Prostate gland (tissue), 2 donors: Measurements from ENCODE around the gene PRKG1. TPM values are rescaled to one million over a fixed set of nuclear protein-coding genes. Genes with fewer than 3 reads are reported as not detected.

Experiments used
- DNase-seq: peaks from one replicate; pipeline ENCODE4 v3.0.0-alpha.2; 2019; ENCODE audit warnings: low spot score
- H3K27ac ChIP-seq, 2 donors: fragments of 200-600 bp; sonication (generic); 2 replicates each; pipeline ENCODE4 v1.5.1; 2017 to 2019
- H3K27me3 ChIP-seq: fragments of 200-600 bp; sonication (generic); replicated peaks from 2 replicates; pipeline ENCODE4 v1.5.1; 2019; ENCODE audit not compliant: insufficient read depth
- H3K36me3 ChIP-seq, 2 donors: fragments of 200-600 bp; sonication (generic); 1 replicate in 1 of 2; 2 replicates in 1 of 2; pipeline versions ENCODE4 v1.5.1 to v1.8.1; 2017 to 2019
- H3K4me1 ChIP-seq: fragments of 200-600 bp; sonication (generic); replicated peaks from 2 replicates; pipeline ENCODE4 v1.5.1; 2019
- H3K4me3 ChIP-seq, 2 donors: fragments of 200-600 bp; sonication (generic); 2 replicates each; pipeline ENCODE4 v1.5.1; 2017 to 2019
- H3K9me3 ChIP-seq: fragments of 200-600 bp; sonication (generic); 2 replicates; pipeline ENCODE4 v1.5.1; 2017
- POLR2A ChIP-seq: fragments of 450-650 bp; IDR thresholded peaks from one replicate; pipeline ENCODE4 v1.6.1; 2016; ENCODE audit warnings: antibody characterized with exemption, mild to moderate bottlenecking
- POLR2AphosphoS5 ChIP-seq: sonication (generic); formaldehyde crosslinking; IDR thresholded peaks from one replicate; pipeline ENCODE4 v1.6.1; 2017; ENCODE audit warnings: antibody characterized with exemption
- WGBS: methylation state at CpG from one replicate; pipeline ENCODE4 v1.1.5; 2018; 5-methylcytosine and 5-hydroxymethylcytosine counted together
- intact Hi-C: fragments of 100-400 bp; cut with DNase I; formaldehyde crosslinking; loops from one replicate; pipeline ENCODE4 v1.14.2; 2022
- total RNA-seq, 2 donors: library from RNA; depleted of rRNA; stranded (reverse); fragments of >200 nt; gene quantifications; one replicate each; pipeline ENCODE4 v1.1.0, GENCODE V29; 2016
- TF ChIP-seq, protein P1 (sequence below), 4 experiments: fragments of 200-600 bp in 2 of 4; fragments of 450-650 bp in 2 of 4; sonication (generic) in 2 of 4; IDR thresholded peaks; 1 replicate in 3 of 4; 2 replicates in 1 of 4; pipeline ENCODE4 v1.5.1; 2016 to 2019; ENCODE audit warnings: antibody characterized with exemption in 4 of 4, mild to moderate bottlenecking in 2 of 4, moderate library complexity in 2 of 4

The PRKG1 gene
- total RNA-seq, 2 donors from 2014 or later, result 2.7 to 9.0 TPM

GRCh38 chr10:52261362-52261761 is 1187.1 kb downstream of the PRKG1 start:
- TF ChIP-seq POLR2A (no peak), POLR2AphosphoS5 (no peak)
- TF ChIP-seq, protein P1, sequence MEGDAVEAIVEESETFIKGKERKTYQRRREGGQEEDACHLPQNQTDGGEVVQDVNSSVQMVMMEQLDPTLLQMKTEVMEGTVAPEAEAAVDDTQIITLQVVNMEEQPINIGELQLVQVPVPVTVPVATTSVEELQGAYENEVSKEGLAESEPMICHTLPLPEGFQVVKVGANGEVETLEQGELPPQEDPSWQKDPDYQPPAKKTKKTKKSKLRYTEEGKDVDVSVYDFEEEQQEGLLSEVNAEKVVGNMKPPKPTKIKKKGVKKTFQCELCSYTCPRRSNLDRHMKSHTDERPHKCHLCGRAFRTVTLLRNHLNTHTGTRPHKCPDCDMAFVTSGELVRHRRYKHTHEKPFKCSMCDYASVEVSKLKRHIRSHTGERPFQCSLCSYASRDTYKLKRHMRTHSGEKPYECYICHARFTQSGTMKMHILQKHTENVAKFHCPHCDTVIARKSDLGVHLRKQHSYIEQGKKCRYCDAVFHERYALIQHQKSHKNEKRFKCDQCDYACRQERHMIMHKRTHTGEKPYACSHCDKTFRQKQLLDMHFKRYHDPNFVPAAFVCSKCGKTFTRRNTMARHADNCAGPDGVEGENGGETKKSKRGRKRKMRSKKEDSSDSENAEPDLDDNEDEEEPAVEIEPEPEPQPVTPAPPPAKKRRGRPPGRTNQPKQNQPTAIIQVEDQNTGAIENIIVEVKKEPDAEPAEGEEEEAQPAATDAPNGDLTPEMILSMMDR (IDR thresholded peaks at IDR 0.05), result no peak
- H3K27me3 ChIP-seq, result no peaks in the 10 kb centered on the region
- H3K9me3 ChIP-seq, result no peaks in the 10 kb centered on the region
- H3K36me3 ChIP-seq, result no peaks in the 10 kb centered on the region
- no peak overlapping the region for H3K27ac ChIP-seq
- no peaks in the 10 kb centered on the region for H3K4me1 ChIP-seq
- no peak for DNase-seq
- intact Hi-C loops, result no loop called here
- WGBS, result 89% methylated on average over 1 of the region's 1 CpG
- H3K4me3 ChIP-seq, result no peak overlapping the region

GRCh38 chr10:52265131-52265926 is 1191.0 kb downstream of the PRKG1 start:
- no peaks in the 10 kb centered on the region for H3K4me1 ChIP-seq
- no peaks in the 10 kb centered on the region for H3K27me3 ChIP-seq
- H3K9me3 ChIP-seq, result no peaks in the 10 kb centered on the region
- TF ChIP-seq POLR2AphosphoS5 (no peak), POLR2A (no peak)
- TF ChIP-seq, protein P1 (IDR thresholded peaks at IDR 0.05), result no peak
- DNase-seq, result no peak
- intact Hi-C loops, result no loop called here
- H3K4me3 ChIP-seq, result no peak overlapping the region
- WGBS, result 80% methylated on average over 3 of the region's 3 CpGs
- no peak overlapping the region for H3K27ac ChIP-seq
- no peaks in the 10 kb centered on the region for H3K36me3 ChIP-seq

DNA sequence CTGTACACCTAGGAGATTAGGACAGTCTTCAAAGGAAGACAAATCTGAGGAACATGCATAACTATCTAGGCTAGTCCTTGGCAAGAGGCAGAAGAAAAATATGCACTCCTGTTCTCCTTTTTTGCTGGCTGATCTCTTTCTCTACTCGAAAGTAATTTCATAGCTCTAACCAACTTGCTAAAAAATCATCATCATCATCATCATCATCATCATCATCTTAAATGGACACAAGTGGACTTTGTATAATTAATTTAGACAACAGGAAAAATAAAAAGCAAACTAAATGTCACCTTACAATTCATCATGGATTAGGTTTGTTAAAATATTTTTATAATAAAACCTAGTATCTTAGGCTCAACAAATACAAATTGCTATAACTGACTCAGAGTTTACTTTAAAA is 1192.6 kb downstream of the PRKG1 start:
- Histone ChIP-seq H3K4me1 (no peaks in the 10 kb centered on the region), H3K27ac (no peak overlapping the region), H3K4me3 (no peak overlapping the region), H3K27me3 (no peaks in the 10 kb centered on the region), H3K9me3 (no peaks in the 10 kb centered on the region), H3K36me3 (no peaks in the 10 kb centered on the region)
- intact Hi-C loops, result no loop called here
- 94% methylated on average over 1 of the region's 1 CpG for WGBS
- DNase-seq, result no peak
- TF ChIP-seq, protein P1 (IDR thresholded peaks at IDR 0.05), result no peak
- TF ChIP-seq POLR2AphosphoS5, result no peak
- no peak for TF ChIP-seq POLR2A

GRCh38 chr10:52268790-52269189 is 1194.5 kb downstream of the PRKG1 start:
- no peaks in the 10 kb centered on the region for H3K36me3 ChIP-seq
- H3K4me3 ChIP-seq, result no peak overlapping the region
- intact Hi-C loops, result no loop called here
- no peaks in the 10 kb centered on the region for H3K4me1 ChIP-seq
- H3K27ac ChIP-seq, result no peak overlapping the region
- no peaks in the 10 kb centered on the region for H3K27me3 ChIP-seq
- WGBS, result 59% methylated on average over 2 of the region's 2 CpGs
- no peaks in the 10 kb centered on the region for H3K9me3 ChIP-seq
- no peak for TF ChIP-seq POLR2A
- TF ChIP-seq POLR2AphosphoS5, result no peak
- TF ChIP-seq, protein P1 (IDR thresholded peaks at IDR 0.05), result no peak
- no peak for DNase-seq

DNA sequence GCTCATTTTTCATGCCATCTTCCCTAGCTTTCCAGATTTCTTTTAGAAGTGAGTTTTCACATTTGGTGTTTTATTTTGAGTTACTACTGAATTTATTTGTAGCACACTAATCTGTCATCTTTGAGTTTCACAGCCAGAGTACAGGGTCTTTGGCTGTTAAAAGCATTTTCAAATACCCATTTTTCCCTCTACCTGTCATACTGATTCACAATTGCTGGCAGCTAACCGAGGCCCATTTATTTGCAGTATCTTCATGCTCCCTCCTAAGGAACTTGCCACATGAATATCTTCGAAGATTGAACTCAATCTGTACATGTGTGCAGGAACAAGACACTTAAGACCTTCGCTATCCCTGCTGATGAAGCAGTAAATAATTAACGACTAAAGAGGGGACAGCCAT is 1194.9 kb downstream of the PRKG1 start:
- no peaks in the 10 kb centered on the region for H3K9me3 ChIP-seq
- no peaks in the 10 kb centered on the region for H3K27me3 ChIP-seq
- no peak overlapping the region for H3K27ac ChIP-seq
- H3K36me3 ChIP-seq, result no peaks in the 10 kb centered on the region
- H3K4me3 ChIP-seq, result no peak overlapping the region
- DNase-seq, result no peak
- 57% methylated on average over 4 of the region's 4 CpGs for WGBS
- TF ChIP-seq POLR2A, result no peak
- H3K4me1 ChIP-seq, result no peaks in the 10 kb centered on the region
- intact Hi-C loops, result no loop called here
